ENCODE data around the gene CDH15.

DNA sequence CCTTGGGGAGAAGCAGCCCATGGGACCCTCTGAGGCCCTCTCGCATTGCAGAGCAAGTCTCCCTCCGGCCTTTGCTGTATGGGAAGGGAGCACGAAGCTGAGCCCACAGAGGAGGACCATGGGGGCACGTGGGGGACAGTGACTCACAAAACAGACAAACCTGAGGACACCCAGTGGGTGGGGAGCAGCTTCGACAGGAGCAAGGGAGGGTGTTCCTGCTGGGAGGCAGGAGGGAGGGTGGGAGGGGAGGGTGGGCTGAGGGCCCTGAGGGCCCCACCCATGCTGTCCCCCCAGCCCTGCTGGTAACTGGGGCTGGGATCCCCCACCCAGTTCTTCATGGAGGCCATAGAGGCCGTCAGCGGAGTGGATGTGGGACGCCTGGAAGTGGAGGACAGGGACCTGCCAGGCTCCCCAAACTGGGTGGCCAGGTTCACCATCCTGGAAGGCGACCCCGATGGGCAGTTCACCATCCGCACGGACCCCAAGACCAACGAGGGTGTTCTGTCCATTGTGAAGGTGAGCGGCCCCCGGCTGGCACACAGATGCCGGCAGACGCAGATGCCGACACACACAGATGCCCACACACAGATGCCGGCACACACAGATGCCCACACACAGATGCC, 16.3 kb downstream of the CDH15 start:
- TF ChIP-seq, protein P1, sequence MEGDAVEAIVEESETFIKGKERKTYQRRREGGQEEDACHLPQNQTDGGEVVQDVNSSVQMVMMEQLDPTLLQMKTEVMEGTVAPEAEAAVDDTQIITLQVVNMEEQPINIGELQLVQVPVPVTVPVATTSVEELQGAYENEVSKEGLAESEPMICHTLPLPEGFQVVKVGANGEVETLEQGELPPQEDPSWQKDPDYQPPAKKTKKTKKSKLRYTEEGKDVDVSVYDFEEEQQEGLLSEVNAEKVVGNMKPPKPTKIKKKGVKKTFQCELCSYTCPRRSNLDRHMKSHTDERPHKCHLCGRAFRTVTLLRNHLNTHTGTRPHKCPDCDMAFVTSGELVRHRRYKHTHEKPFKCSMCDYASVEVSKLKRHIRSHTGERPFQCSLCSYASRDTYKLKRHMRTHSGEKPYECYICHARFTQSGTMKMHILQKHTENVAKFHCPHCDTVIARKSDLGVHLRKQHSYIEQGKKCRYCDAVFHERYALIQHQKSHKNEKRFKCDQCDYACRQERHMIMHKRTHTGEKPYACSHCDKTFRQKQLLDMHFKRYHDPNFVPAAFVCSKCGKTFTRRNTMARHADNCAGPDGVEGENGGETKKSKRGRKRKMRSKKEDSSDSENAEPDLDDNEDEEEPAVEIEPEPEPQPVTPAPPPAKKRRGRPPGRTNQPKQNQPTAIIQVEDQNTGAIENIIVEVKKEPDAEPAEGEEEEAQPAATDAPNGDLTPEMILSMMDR (IDR thresholded peaks at IDR 0.05; ENCODE audit: borderline replicate concordance, extremely low read depth, low read length, poor library complexity, severe bottlenecking): no peak
- no peak for TF ChIP-seq EZH2 (IDR thresholded peaks at IDR 0.05; ENCODE audit: borderline replicate concordance, low read depth, low read length, severe bottlenecking)
